Measurements from ENCODE around the gene PIP5K1A.
"Not testable (repeated sequence)": the region's sequence is repeated elsewhere in the genome, so short reads cannot be mapped to it uniquely, and the experiment has no call there.

PIP5K1A gene

DNA sequence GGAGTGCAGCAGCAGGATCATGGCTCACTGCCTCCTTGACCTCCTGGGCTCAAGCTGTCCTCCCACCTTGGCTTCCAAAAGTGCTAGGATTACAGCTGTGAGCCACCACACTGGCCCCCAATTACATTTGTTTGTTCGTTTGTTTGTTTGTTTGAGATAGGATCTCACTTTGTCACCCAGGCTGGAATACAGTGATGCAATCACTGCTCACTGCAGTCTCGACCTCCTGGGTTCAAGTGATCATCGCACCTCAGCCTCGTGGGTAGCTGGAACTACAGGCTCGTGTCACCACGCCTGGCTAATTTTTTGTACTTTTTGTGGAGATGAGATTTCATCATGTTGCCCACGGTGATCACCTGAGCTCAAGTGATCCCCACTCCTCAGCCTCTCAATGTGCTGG is 6.3 kb upstream of the PIP5K1A start:
- no peak for DNase-seq

- DNase-seq: no peak
These were observed 5.0 kb upstream of the PIP5K1A start for GRCh38 chr1:151193304-151193703.

DNA sequence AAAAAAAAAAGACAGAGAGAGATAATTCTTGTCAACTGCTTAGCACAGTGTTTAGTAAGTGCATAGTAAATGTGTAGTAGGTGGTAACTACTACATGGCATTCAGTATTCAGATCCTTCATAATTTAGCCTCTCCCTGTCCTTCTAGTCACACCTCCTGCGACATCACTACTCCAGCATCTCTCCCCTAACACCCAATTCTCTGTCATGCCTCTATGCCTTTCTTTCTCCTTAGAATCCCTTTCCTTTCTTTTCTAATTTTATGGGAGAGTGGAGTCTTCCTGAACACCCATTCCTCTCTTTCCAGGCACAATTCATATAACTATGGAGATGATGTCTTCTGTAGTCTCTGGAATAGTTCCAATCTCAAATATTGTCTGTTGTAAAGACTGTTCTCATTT is 4.5 kb upstream of the PIP5K1A start:
- DNase-seq: no peak

- not testable (repeated sequence) for DNase-seq
These were observed 3.3 kb upstream of the PIP5K1A start for GRCh38 chr1:151194894-151195594.

DNA sequence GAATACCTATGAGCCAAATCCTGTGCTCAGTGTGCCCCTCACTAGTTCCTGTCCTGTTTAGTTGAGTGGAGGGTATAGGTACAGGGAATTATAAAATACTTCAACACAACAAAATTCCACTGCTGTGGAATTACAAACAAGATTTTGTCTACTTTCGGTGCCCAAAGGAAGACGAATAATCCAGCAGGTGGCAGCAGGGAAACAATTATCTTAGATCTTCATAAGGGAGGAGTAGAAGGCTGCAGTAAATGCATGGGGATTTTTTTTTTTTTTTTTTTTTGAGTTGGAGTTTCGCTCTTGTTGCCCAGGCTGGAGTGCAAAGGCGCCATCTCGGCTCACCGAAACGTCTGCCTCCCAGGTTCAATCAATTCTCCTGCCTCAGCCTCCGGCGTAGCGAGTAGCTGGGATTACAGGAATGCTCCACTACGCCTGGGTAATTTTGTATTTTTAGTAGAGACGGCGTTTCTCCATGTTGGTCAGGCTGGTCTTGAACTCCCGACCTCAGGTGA is 2.0 kb upstream of the PIP5K1A start:
- peak in 7 of 14 donors; percentile 3 to 71 (median 9) for DNase-seq

- peak in 2 of 14 donors; percentile 21 to 50 for DNase-seq
These were observed 494 bp upstream of the PIP5K1A start for GRCh38 chr1:151197863-151198253.

GRCh38 chr1:151199873-151200581 is 1.7 kb downstream of the PIP5K1A start:
- no peak for DNase-seq

- not testable (repeated sequence) for DNase-seq
These were observed 7.1 kb downstream of the PIP5K1A start for GRCh38 chr1:151205381-151205965.

- no peak for DNase-seq
These were observed 12.5 kb downstream of the PIP5K1A start for GRCh38 chr1:151210830-151211229.

- DNase-seq: no peak
These were observed 13.8 kb downstream of the PIP5K1A start for GRCh38 chr1:151211972-151212705.

DNA sequence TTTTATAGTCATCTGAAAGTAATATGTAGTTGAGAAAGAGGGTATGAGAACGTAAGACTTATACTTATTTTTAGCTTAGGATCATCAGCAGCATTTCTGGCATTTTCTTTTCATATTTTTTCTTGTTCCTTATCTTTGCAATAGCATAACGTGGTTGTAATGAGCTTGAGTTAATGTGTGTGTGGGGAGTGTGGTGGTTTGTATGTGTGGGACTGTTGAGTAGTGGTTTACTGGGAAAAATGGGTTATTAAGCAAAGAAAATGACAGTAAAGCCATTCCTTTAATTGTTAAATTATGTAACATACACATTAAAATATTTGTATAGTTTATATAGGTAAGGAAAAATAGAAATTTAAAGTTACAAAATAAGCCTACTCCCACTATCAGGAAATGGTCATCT is 15.2 kb downstream of the PIP5K1A start:
- no peak for DNase-seq

DNA sequence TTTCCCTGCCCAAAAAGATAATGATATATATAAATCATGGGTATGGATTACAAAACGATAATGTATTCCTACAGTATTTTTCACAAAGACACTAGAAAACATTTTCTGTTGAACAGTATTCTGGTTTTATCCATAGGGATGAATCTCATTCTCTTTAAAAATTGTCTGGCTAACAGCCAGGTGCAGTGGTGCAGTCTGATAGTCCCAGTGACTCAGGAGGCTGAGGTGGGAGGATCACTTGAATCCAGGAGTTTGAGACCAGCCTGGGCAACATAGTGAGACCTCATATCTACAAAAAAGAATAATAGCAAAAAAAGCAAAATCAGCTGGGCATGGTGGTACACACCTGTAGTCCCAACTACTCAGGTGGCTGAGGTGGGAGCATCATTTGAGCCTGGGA is 23.3 kb downstream of the PIP5K1A start:
- no peak for DNase-seq

- peak in 1 of 14 donors; percentile 20 for DNase-seq
These were observed 23.8 kb downstream of the PIP5K1A start for GRCh38 chr1:151222130-151222529.

- DNase-seq: no peak
These were observed 36.9 kb downstream of the PIP5K1A start for GRCh38 chr1:151235235-151235634.

GRCh38 chr1:151237678-151238466 is 39.5 kb downstream of the PIP5K1A start:
- no peak for DNase-seq

DNA sequence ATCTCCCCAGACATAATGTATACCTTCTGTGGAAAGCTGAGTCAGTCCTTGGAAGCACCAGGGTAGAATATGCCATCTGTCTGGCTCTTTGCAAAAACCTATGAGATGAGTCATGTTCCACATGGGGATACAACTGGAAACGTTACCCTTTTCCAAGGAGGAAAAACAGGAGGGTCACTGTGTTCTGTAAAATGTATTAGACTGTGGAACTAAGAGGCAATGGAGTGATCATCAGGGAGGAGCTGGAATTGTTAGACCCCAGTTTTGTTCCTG is 40.1 kb downstream of the PIP5K1A start:
- no peak for DNase-seq

GRCh38 chr1:151242442-151242841 is 44.1 kb downstream of the PIP5K1A start:
- no peak for DNase-seq

GRCh38 chr1:151243683-151244216 is 45.4 kb downstream of the PIP5K1A start:
- DNase-seq: no peak

- DNase-seq: no peak
These were observed 48.4 kb downstream of the PIP5K1A start for GRCh38 chr1:151246786-151247185.

DNA sequence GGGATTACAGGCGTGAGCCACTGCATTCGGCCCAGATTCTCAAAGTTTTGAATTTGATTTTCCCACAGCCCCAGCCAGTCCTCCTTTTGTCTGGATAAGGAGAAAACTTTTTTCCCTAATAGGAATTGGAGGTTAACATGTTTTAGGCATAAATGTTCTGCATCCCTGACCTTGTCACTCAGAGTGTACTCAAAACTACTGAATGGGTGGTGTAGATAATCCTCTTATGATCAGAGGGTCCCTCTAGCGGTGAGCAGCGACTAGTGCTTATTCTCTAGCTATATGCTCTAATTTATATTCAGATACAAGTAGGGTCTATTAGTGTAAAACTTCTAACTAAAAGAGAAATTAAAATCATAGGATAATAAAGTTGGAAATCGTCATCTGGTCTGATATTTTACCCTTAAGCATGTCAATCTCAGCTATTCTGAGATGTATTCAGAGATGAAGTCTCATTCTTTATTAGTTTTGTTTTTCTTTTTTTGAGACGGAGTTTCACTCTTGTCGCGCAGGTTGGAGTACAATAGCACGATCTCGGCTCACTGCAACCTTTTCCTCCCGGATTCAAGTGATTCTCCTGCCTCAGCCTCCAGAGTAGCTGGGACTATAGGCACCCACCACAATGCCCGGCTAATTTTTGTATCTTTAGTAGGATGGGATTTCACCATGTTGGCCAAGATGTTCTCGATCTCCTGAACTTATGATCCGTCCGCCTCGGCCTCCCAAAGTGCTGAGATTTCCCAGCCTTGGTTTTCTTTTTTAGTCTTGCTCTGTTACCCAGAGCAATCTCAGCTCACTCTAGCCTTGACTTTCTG is 53.5 kb downstream of the PIP5K1A start:
- DNase-seq: peak in 5 of 14 donors; percentile 0 to 42 (median 15)
